Stimulated activated CD8-positive, alpha-beta memory T cell treated with anti-CD3 and anti-CD28 coated beads, Interleukin-15, amount 100 ng/mL, for 1 hour (primary cell): Measurements from ENCODE around the gene GPC5.

ENCODE experiments used
- DNase-seq: peaks from one replicate; pipeline ENCODE4 v3.0.0-alpha.2; 2020; ENCODE audit warnings: low read depth

The GPC5 gene

DNA sequence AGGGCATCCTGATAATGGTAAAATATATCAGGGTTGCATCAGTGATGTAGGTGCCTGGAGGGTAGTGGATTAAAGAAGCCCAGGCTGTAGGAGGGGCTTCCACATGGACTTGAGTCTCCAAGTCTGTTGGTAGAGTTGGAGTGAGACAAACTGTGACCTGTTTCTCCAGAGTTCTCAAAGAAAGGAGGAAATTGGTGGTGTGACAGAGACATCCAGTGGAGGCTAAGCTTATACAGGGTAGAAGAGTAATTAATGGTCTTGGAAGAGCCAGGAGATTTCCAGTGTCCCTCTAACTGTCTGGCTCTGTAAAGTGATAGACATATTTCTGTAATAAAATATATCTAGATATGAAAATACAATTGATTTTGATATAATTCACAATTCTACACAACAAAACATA lies 61.1 kb downstream of the GPC5 start:
- no peak for DNase-seq

DNA sequence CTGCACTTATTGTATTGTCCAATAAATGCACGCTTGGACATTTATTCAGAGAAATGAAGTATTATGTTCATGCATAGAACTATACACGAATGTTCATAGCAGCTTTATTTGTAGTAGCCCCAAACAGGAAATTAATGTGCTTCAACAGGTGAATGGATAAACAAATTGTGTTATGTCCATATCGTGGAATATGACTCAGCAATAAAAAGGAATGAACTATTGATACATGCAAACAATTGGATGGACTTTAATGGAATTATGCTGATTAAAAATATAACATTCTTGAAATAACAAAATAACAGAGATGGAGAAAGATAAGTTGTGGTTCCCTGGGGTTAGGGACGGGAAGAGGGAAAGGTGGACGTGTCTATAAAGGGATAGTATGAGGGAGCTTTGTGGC lies 65.9 kb downstream of the GPC5 start:
- no peak for DNase-seq

DNA sequence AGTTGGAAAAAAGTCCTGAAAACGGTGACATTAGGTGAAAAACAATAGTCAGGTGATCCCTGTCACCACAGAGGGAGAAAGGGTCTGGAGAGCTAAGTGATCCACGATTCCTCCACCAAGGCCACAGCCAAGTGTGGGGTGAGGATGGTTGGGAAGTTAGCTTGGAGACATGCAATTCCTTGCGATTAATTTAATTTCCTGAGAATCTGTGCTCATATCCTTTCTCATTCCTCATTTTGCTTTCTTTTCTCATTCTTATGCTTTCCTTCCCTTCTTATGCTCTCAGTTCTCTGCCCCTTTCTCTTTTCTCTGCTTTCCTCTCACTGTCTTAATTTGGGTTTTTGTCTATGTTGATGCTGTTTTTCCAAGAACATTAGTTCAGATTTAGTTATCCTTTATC lies 68.8 kb downstream of the GPC5 start:
- no peak for DNase-seq

DNA sequence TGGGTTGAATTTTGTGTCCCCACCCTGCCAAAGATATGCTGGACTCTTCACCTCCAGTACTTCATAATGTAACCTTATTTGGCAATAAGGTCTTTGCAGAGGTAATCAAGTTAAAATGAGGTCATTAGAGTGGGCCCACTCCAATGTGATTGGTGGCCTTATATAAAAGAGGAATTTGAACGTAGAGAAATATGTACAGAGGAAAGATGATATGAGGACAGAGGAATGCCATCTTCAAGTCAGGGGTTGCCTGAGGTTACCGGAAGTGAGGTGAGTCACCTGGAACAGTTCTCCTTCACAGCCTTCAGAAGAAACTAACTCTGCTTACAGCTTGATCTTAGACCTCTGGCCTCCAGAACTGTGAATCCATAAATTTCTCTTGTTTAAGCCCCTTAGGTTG lies 69.9 kb downstream of the GPC5 start:
- no peak for DNase-seq

DNA sequence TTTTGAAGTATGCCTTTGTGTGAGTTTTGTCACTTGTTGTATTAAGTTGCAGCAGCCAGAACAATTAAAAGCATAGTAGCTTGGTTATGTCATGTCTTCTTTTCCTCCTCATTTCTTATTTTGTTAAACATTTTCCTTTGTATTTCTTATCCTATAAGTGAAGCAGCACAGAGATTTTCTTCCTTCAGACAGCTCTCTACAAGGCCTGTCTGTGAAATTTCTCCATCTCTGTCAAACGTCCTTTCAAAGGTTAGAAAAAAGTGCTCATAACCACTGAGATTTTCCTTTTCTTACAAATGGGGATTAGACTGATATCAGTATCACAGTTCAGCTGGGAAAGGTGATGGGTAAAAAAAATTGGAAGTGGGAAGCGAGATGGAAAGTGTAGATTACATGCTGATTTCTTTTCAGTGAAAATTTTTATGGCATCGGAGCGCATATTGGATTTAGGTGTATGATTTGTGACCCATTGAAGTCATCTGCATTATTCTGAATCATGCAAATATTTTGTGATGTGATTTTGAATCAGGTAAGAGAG lies 71.7 kb downstream of the GPC5 start:
- DNase-seq = no peak

DNA sequence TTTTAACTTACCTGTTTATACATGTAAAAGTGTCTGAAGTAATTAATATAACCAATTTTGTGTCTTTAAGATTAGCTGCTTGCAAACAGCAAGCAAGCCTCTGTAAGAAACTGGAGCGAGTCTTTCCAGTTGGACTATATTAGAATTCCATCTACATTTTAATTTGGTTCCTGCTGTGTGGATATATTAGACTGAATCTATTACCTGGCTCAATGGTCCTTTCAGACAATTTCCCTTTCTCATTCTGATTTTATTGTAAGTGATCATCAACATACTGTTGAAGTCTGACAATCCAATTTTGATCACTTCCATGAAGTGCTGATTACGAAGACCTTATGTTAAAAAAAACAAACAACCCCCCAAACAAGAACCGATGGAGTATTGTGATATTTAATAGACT lies 72.3 kb downstream of the GPC5 start:
- no peak for DNase-seq

DNA sequence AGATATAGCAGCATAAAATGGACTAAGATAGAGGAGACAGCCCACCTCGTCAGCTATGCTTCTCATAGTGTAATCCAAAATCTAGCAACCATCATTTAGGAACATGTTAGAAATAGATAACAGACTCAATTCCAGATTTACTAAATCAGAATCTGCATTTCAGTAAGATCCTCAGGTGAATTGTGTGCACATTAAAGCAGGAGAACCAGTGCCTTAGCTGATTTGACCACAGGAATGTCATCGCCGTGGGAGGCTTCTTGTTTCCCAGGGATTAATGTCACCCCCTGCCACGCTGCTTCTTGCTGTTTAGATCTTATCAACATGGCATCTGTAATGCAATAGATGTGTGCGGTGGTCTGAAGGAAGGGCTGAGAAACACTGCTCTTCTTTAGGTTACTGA lies 84.0 kb downstream of the GPC5 start:
- no peak for DNase-seq

DNA sequence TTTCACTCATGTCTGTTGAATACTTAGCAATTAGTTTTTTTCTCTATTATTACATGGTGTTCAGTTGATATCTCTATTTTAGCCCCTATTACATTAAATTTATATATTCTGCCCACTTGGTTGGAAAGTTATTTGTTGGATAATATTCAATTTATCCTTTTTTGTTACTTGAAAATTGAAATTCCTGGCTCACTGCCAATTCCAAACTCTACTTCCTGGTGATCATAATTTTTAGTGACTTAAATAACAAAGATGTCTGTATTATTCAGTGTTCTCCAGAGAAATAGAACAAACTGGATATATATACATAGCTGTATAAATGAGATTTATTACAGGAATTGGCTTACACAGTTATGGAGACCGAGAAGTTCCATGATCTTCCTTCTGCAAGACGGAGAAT lies 93.6 kb downstream of the GPC5 start:
- no peak for DNase-seq

DNA sequence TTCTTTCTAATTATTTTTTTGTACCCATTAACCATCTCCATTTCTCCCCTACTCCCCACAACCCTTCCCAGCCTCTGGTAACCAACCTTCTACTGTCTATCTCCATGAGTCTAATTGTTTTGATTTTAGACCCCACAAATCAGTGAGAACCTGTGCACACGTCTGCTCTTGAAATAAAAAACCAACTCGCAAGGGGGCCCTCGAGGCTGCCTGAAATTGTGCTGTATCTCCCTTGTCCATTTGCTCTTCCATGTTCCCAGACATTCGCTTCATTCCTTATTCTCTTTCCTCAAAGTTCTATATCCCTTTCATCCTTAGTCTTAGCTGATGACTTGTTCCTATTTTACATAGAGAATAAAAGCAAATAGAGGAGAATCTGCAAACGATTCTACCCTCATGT lies 95.0 kb downstream of the GPC5 start:
- no peak for DNase-seq

DNA sequence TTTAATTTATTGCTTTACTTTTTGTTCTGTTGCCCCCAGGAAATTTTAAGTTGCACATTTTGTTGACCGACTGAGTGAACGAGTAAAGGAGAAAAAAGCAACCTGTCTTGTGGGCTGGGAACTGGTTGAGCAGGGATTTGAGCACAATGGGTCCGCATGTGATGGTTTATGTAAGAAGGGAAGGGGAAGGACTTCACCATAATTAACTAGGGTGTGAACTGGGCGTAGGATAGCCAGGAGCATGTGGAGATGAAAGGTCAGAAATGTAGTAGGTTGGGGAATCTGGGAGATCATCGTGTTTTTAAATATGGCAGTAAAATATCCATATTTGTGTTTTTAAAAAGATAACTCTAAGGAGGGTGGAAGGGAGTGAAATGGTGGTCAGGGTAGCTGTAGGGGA lies 99.9 kb downstream of the GPC5 start:
- no peak for DNase-seq

DNA sequence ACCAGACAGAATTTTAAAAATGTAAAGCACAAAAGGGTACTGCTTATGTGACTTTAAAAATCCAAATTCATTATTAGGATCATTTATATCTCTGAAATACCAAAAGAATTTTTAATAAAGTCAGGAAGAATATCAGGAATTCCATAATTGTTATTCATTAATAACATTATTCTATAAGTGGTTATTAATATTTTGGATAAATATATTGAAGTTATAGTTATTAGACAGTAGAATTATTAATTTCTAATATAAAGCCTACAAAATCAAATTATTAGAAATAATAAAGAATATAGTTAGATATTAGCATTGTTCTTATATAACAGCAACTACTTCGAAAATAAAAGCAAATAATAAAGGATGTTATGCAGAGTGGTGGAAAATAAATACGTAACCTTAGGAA lies 105.8 kb downstream of the GPC5 start:
- DNase-seq = no peak

DNA sequence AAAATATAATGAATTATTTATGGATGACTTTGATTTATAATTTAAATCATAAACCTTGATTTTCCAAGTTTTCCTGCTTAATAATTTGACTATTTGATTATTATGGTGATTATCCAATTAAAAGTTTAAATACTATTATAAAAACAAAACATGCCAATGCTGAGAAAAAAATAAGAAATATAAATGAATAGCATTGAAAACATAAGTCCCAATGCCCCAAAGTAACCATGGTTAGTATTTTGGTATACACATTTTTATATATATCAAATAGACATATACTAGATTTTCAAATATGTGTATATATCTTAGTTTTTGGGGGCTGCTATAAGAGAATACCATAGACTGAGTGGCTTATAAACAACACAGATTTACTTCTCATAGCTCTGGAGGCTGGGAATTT lies 108.3 kb downstream of the GPC5 start:
- DNase-seq = no peak

DNA sequence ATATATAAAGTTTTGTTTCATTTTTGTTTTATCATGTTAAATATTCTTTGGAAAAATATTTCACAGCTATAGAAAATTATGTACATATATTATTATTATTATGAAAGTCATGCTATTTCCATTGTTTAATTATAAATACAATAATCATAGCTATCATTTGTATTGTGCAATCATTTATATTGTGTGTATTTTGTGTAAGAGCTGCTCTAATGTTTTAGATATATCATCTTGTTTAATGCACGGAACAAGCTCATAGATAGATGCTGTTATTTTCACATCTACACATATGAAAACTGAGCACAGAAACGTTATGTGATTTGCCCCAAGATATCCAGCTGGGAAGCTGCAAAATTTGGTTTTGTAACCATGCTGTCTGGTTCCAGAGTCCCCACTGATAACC lies 111.6 kb downstream of the GPC5 start:
- DNase-seq = no peak

DNA sequence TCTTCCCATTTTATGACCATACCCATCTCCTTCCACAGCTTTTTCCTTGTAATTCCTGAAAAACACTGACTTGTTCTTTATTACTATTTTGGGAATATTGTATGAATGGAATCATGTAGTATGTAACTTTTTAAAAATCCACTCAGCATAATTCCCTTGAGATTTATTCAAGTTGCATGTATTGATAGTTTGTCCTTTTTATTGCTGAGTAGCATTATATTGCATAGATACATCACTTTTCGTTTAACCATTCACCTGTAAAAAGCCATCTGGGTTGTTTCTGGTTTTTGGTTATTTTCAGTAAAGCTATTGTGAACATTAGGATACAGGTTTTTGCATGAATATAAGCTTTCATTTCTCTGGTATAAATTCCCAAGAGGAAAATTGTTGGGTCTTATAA lies 115.4 kb downstream of the GPC5 start:
- DNase-seq = no peak

DNA sequence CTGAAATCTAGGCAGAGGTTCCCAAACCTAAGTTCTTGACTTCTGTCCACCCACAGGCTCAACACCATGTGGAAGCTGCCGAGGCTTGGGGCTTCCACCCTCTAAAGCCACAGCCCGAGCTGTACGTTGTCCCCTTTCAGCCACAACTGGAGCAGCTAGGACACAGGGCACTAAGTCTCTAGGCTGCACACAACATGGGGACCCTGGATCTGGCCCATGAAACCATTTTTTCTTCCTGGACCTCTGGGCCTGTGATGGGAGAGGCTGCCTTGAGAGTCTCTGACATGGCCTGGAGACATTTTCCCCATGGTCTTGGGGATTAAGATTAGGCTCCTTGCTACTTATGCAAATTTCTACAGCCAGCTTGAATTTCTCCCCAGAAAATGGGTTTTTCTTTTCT lies 118.4 kb downstream of the GPC5 start:
- no peak for DNase-seq

DNA sequence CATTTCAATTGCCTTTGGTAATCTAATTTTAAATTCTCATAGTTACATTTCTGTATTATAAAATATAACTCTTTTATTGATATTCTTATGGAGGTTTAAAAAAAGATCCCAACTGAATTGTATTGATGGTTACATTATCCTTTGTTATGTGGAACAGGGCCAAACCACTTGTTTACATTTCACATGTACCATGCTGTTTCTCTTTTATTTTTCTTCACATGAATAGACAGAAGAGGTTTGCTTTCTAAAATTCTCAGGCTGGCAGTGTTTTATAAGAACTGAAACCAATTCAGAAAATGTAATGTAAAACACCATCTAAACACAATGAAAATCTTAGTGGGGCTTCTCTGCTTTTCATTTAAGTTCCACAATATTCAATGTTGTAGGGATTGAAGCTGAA lies 122.5 kb downstream of the GPC5 start:
- DNase-seq = no peak

DNA sequence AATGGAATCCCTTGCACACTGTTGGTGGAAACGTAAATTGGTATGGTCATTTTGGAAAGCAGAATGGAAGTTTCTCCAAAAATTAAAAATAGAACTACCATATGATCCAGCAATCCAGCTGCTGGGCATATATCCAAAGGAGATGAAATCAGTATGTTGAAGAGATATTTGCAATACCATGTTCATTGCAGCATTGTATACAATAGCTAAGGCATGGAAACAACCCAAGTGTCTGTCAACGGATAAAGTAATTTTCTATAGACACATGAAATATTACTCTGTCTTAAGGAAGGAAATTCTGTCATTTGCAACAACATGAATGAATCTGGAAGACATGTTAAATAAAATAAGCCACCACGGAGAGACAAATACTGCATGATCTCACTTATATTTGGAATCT lies 124.7 kb downstream of the GPC5 start:
- DNase-seq = no peak

DNA sequence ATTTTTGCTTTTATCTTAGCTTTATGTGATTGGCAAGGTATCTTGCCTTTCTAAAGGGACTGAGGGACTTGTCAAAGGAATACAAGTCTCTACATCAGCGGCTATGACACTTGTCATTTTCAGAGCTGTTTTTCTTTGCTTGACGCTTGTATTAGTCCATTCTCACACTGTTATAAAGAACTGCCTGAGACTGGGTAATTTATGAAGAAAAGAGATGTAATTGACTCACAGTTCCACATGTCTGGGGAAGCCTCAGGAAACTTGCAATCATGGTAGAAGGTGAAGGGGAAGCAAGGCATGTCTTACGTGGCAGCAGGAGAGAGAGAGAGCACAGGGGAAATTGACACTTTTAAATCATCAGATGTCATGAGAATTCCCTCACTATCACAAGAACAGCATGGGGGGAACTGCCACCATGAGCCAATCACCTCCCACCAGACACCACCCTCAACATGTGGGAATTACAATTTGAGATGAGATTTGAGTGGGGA lies 128.2 kb downstream of the GPC5 start:
- no peak for DNase-seq

DNA sequence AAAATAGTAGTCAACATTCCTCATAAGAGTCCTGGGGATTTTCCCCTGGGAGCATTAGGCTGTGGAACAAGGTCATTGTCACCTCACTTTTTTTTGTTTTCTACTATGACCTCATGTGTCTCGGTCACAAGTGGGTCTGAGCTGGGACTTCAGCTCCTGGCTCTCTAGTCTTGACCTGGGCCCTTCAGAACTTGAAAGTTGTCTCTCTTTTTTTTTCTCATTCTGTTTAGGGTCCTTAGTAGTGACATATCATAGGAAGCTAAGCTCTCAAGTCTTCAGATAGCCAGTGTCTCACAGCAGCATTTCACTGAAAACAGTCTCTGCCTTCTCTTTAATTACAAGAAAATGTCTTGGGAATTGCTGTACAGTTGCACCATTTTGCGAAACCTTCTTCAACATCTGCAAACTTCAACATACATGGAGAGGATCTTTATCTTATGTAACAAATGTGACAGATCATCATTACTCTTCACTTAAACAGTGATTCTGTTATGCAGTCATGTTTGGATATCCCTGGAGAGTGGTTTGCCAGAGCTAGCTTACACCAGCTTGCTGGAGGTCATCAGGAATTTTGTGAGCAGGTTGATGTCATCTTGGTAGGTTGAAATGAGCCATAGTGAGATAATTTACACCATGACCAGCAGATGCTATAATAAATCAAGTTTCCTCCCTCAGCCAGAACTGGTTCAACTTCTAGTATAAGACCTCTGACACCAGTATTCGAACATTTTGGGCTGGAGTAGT lies 131.5 kb downstream of the GPC5 start:
- DNase-seq = no peak

DNA sequence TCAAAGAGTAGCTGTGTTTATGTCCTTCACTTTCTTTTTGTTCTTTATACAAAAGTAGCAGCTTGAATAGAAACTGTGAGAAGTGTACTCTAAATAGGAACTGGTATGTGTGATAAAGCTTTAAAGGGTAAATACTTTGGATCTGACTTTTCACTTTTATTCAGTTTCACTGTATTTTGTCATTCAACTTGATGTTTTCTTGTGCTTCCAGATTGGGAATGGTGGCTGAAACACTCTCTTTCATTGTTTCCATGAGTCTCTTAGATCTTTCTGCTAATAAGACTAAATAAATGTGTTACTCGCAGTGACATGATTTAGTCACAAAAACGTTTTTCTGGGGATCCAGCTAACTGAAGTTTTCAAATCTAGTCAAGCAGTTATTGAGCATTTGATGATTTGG lies 133.2 kb downstream of the GPC5 start:
- DNase-seq = no peak

DNA sequence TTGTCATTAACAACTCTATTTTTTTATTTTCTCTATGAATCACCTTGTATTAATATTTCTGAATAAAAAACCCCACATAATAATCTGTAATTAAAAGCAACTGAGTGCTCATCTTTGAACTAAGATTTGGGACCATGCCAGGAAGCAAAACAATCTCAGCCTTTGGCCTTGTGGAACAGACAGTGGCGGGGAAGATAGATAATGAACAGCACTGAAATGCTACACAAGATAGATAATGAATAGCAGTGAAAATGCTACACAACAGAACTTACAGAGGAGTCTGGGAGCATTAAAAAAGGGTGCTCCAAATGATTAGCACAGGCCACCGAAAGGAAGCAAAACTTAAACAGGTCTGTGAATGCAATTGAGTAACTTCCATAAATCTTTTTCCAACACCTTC lies 134.9 kb downstream of the GPC5 start:
- no peak for DNase-seq

DNA sequence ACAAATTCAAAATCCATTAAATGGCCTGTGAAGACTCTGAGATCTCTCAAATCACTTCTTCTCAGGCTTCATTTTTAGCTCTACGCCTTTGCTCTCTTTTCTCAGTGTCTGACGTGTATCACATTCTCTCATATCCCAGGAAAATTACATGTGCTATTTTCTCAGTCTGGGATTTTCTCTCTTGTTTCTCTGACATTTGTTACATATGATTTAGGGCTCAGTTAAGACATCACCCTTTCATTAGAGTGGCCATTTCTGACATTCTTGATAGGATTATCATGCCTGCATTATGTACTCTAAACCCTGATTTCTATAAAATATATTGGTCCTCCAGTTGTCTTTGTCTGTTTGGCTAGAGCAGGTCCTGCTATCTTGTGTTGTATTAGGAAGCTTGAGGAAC lies 136.6 kb downstream of the GPC5 start:
- no peak for DNase-seq

DNA sequence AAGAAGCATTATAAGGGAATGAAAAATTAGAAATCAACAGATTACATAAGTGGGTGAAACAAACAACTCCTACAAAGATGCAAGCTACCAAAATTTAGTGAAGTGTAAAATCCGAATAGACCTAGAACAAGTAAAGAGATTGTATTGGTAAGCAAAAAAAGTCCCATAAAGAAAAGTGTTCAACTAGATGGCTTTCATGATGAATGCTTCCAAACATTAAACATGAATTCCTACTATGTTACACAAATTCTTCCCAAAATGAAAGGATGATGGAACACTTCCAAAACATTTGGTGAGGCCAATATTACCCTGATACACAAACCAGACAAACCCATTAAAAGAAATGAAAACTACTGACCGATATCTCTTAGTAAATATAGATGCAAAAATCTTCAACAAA lies 139.0 kb downstream of the GPC5 start:
- no peak for DNase-seq
